GM19468 (cell line): Measurements from ENCODE around the gene FMNL3.
A peak's percentile ranks its signal among the peaks of the same experiment; 100 is the strongest.

Experiments
- ATAC-seq: cut with Tn5 transposase; IDR thresholded peaks from one replicate; pipeline ENCODE4 v1.9.1; 2021; ENCODE audit warnings: mild to moderate bottlenecking, moderate library complexity, moderate number of reproducible peaks; ENCODE audit not compliant: unreplicated experiment; ENCODE audit errors: extremely low read depth

FMNL3 gene

GRCh38 chr12:49683599-49684309 lies 23.5 kb downstream of the FMNL3 start:
- no peak for ATAC-seq

GRCh38 chr12:49680075-49680474 lies 27.1 kb downstream of the FMNL3 start:
- ATAC-seq: no peak

- ATAC-seq: no peak
Measured at GRCh38 chr12:49678711-49679110, 28.5 kb downstream of the FMNL3 start.

- no peak for ATAC-seq
Measured at GRCh38 chr12:49675137-49675536, 32.1 kb downstream of the FMNL3 start.

- ATAC-seq: no peak
Measured at GRCh38 chr12:49674318-49674981, 32.8 kb downstream of the FMNL3 start.

- ATAC-seq: no peak
Measured at GRCh38 chr12:49673446-49674317, 33.5 kb downstream of the FMNL3 start.

GRCh38 chr12:49672301-49673217 lies 34.6 kb downstream of the FMNL3 start:
- ATAC-seq: no peak

GRCh38 chr12:49671031-49671765 lies 36.0 kb downstream of the FMNL3 start:
- ATAC-seq: no peak

GRCh38 chr12:49669796-49670195 lies 37.4 kb downstream of the FMNL3 start:
- ATAC-seq: no peak

- ATAC-seq: no peak
Measured at GRCh38 chr12:49667325-49668090, 39.7 kb downstream of the FMNL3 start.

- no peak for ATAC-seq
Measured at GRCh38 chr12:49666176-49666575, 41.0 kb downstream of the FMNL3 start.

- ATAC-seq: no peak
Measured at GRCh38 chr12:49665384-49665783, 41.8 kb downstream of the FMNL3 start.

- ATAC-seq: peak; percentile 52
Measured at GRCh38 chr12:49664591-49665239, 42.5 kb downstream of the FMNL3 start.

GRCh38 chr12:49664167-49664566 lies 43.0 kb downstream of the FMNL3 start:
- ATAC-seq: no peak

GRCh38 chr12:49662998-49663843 lies 44.0 kb downstream of the FMNL3 start:
- ATAC-seq: no peak

GRCh38 chr12:49661746-49662145 lies 45.5 kb downstream of the FMNL3 start:
- ATAC-seq: no peak

GRCh38 chr12:49661191-49661590 lies 46.0 kb downstream of the FMNL3 start:
- no peak for ATAC-seq
